ENCODE results near the gene LCNL1. TPM values are rescaled to one million over a fixed set of nuclear protein-coding genes. Genes with fewer than 3 reads are reported as not detected.

The LCNL1 gene
- total RNA-seq, 2 experiments from 2014 or later, result 0.48 to 0.67 TPM

- no peaks in the 10 kb centered on the region for H3K36me3 Mint-ChIP-seq (ENCODE audit: low read depth)
- H3K4me1 Mint-ChIP-seq, result peaks cover 9% of the 10 kb centered on the region
- POLR2A ChIA-PET, result interaction anchor here (0.5 kb wide), 1 partner anchor 38 kb away, joined by 7 read pairs; no protein-coding TSS in a partner anchor
- DNase-seq, result no peak
- no peaks in the 10 kb centered on the region for H3K27me3 Mint-ChIP-seq
- CTCF ChIA-PET, result interaction anchor here (0.6 to 2.2 kb wide), 2 partner anchors 84 to 111 kb away, joined by 3 to 8 read pairs; no protein-coding TSS in a partner anchor
- peak overlapping the region; percentile 94 for H3K27ac Mint-ChIP-seq
- H3K4me3 Mint-ChIP-seq, result peak overlapping the region; percentile 81
- H3K9me3 Mint-ChIP-seq, result no peaks in the 10 kb centered on the region
Observed at GRCh38 chr9:136950656-136951276, 32.0 kb upstream of the LCNL1 start.

- no peak for DNase-seq
- Mint-ChIP-seq H3K36me3 (ENCODE audit: low read depth) (peaks cover 6% of the 10 kb centered on the region), H3K27ac (peak within 1 kb of the TSS; percentile 41), H3K9me3 (peaks cover 6% of the 10 kb centered on the region), H3K27me3 (no peaks in the 10 kb centered on the region), H3K4me1 (peaks cover 9% of the 10 kb centered on the region), H3K4me3 (no peak within 1 kb of the TSS)
- ChIA-PET CTCF (interaction anchor here (0.5 to 2.2 kb wide), 2 partner anchors 83 to 131 kb away, joined by 3 to 8 read pairs; no protein-coding TSS in a partner anchor), POLR2A (no interaction called here)
Observed at GRCh38 chr9:136951541-136952320, 31.1 kb upstream of the LCNL1 start, which contains the start of gene LCN12. LCN12 (plus strand) TSS chr9:136952273; CDS start chr9:136952328, 55 bp downstream.

GRCh38 chr9:136952321-136952850, 30.4 kb upstream of the LCNL1 start:
- POLR2A ChIA-PET, result no interaction called here
- no peak overlapping the region for H3K27ac Mint-ChIP-seq
- peaks cover 7% of the 10 kb centered on the region for H3K36me3 Mint-ChIP-seq (ENCODE audit: low read depth)
- DNase-seq, result no peak
- H3K4me3 Mint-ChIP-seq, result no peak overlapping the region
- peaks cover 7% of the 10 kb centered on the region for H3K9me3 Mint-ChIP-seq
- no peaks in the 10 kb centered on the region for H3K27me3 Mint-ChIP-seq
- CTCF ChIA-PET, result interaction anchor here (0.5 to 2.2 kb wide), 4 partner anchors 13 to 132 kb away, joined by 3 to 8 read pairs (median 4); no protein-coding TSS in a partner anchor
- peaks cover 9% of the 10 kb centered on the region for H3K4me1 Mint-ChIP-seq

- H3K27me3 Mint-ChIP-seq, result no peaks in the 10 kb centered on the region
- no peak overlapping the region for H3K27ac Mint-ChIP-seq
- CTCF ChIA-PET, result interaction anchor here (0.8 to 1.7 kb wide), 4 partner anchors 12 to 82 kb away, joined by 3 to 4 read pairs (median 4); no protein-coding TSS in a partner anchor
- POLR2A ChIA-PET, result no interaction called here
- peaks cover 9% of the 10 kb centered on the region for H3K4me1 Mint-ChIP-seq
- no peak for DNase-seq
- H3K4me3 Mint-ChIP-seq, result no peak overlapping the region
- H3K36me3 Mint-ChIP-seq (ENCODE audit: low read depth), result peaks cover 7% of the 10 kb centered on the region
- H3K9me3 Mint-ChIP-seq, result peaks cover 7% of the 10 kb centered on the region
Observed at GRCh38 chr9:136952876-136953770, 29.7 kb upstream of the LCNL1 start.

GRCh38 chr9:136953771-136954269, 29.0 kb upstream of the LCNL1 start:
- ChIA-PET CTCF (interaction anchor here (0.7 to 1.7 kb wide), 4 partner anchors 9 to 82 kb away, joined by 3 to 4 read pairs (median 4); partner anchors contain the start of genes C8G and FBXW5), POLR2A (interaction anchor here (0.7 kb wide), 1 partner anchor 73 kb away, joined by 3 read pairs; no protein-coding TSS in a partner anchor)
- no peak for DNase-seq
- Mint-ChIP-seq H3K4me1 (peaks cover 11% of the 10 kb centered on the region), H3K4me3 (no peak overlapping the region), H3K9me3 (peaks cover 7% of the 10 kb centered on the region), H3K36me3 (ENCODE audit: low read depth) (peaks cover 7% of the 10 kb centered on the region), H3K27ac (no peak overlapping the region), H3K27me3 (no peaks in the 10 kb centered on the region)

- ChIA-PET POLR2A (interaction anchor here (0.7 kb wide), 1 partner anchor 73 kb away, joined by 3 read pairs; no protein-coding TSS in a partner anchor), CTCF (interaction anchor here (0.7 to 1.6 kb wide), 3 partner anchors 10 to 81 kb away, joined by 3 to 4 read pairs (median 3); partner anchors contain the start of genes C8G and FBXW5)
- H3K4me1 Mint-ChIP-seq, result peaks cover 12% of the 10 kb centered on the region
Observed at GRCh38 chr9:136954270-136955083, 28.3 kb upstream of the LCNL1 start.

GRCh38 chr9:136955202-136955942, 27.4 kb upstream of the LCNL1 start:
- no peak overlapping the region for H3K4me3 Mint-ChIP-seq
- peak overlapping the region; percentile 36 for H3K27ac Mint-ChIP-seq
- ChIA-PET CTCF (interaction anchor here (1.4 kb wide), 1 partner anchor 75 kb away, joined by 3 read pairs; no protein-coding TSS in a partner anchor), POLR2A (no interaction called here)
- H3K4me1 Mint-ChIP-seq, result peaks cover 13% of the 10 kb centered on the region
- H3K36me3 Mint-ChIP-seq (ENCODE audit: low read depth), result peaks cover 7% of the 10 kb centered on the region
- H3K27me3 Mint-ChIP-seq, result no peaks in the 10 kb centered on the region
- peaks cover 7% of the 10 kb centered on the region for H3K9me3 Mint-ChIP-seq
- DNase-seq, result no peak

More at GRCh38 chr9:136954270-136955083, 28.3 kb upstream of the LCNL1 start:
- Mint-ChIP-seq H3K4me3 (no peak overlapping the region), H3K9me3 (peaks cover 7% of the 10 kb centered on the region), H3K27me3 (no peaks in the 10 kb centered on the region), H3K36me3 (ENCODE audit: low read depth) (peaks cover 7% of the 10 kb centered on the region), H3K27ac (no peak overlapping the region)
- DNase-seq, result no peak

GRCh38 chr9:136955943-136956335, 26.9 kb upstream of the LCNL1 start:
- POLR2A ChIA-PET, result no interaction called here
- Mint-ChIP-seq H3K36me3 (ENCODE audit: low read depth) (peaks cover 7% of the 10 kb centered on the region), H3K4me3 (no peak overlapping the region), H3K4me1 (peaks cover 17% of the 10 kb centered on the region), H3K9me3 (peaks cover 7% of the 10 kb centered on the region), H3K27me3 (no peaks in the 10 kb centered on the region), H3K27ac (no peak overlapping the region)
- DNase-seq, result no peak
- CTCF ChIA-PET, result no interaction called here

GRCh38 chr9:136956604-136957003, 26.2 kb upstream of the LCNL1 start:
- peaks cover 19% of the 10 kb centered on the region for H3K4me1 Mint-ChIP-seq

GRCh38 chr9:136957461-136957860, 25.3 kb upstream of the LCNL1 start:
- Mint-ChIP-seq H3K27me3 (no peaks in the 10 kb centered on the region), H3K36me3 (ENCODE audit: low read depth) (peaks cover 7% of the 10 kb centered on the region), H3K9me3 (peaks cover 7% of the 10 kb centered on the region), H3K4me1 (peaks cover 19% of the 10 kb centered on the region), H3K27ac (no peak overlapping the region), H3K4me3 (no peak overlapping the region)
- DNase-seq, result no peak
- ChIA-PET CTCF (no interaction called here), POLR2A (no interaction called here)

More at GRCh38 chr9:136956604-136957003, 26.2 kb upstream of the LCNL1 start:
- ChIA-PET CTCF (no interaction called here), POLR2A (no interaction called here)
- peaks cover 7% of the 10 kb centered on the region for H3K36me3 Mint-ChIP-seq (ENCODE audit: low read depth)
- peaks cover 7% of the 10 kb centered on the region for H3K9me3 Mint-ChIP-seq
- DNase-seq, result no peak
- H3K27me3 Mint-ChIP-seq, result no peaks in the 10 kb centered on the region
- H3K27ac Mint-ChIP-seq, result peak overlapping the region; percentile 1
- no peak overlapping the region for H3K4me3 Mint-ChIP-seq

GRCh38 chr9:136957901-136958300, 24.9 kb upstream of the LCNL1 start:
- Mint-ChIP-seq H3K9me3 (peaks cover 7% of the 10 kb centered on the region), H3K27me3 (no peaks in the 10 kb centered on the region), H3K4me1 (peaks cover 21% of the 10 kb centered on the region), H3K27ac (peak overlapping the region; percentile 50), H3K4me3 (no peak overlapping the region), H3K36me3 (ENCODE audit: low read depth) (peaks cover 7% of the 10 kb centered on the region)
- no peak for DNase-seq
- CTCF ChIA-PET, result no interaction called here
- POLR2A ChIA-PET, result no interaction called here
